Panc1 (cell line): Measurements from ENCODE around the gene CD300LF. TPM values are rescaled to one million over a fixed set of nuclear protein-coding genes. Genes with fewer than 3 reads are reported as not detected.

ENCODE experiments used
- ATAC-seq: fragments of 200-7000 bp; cut with Tn5 transposase; 2 replicates; pipeline ENCODE4 v1.9.1; 2020; ENCODE audit warnings: mild to moderate bottlenecking, moderate library complexity
- BruUV-seq: library from RNA; stranded (reverse); fragments of 400-500 nt; replicated peaks from 2 replicates; lab custom pipeline; 2021; lab: Mats Ljungman, UMichigan
- CTCF ChIA-PET: fragments of 300-600 bp; sonication (Branson Sonifier 250); formaldehyde crosslinking; loops from one replicate; lab custom pipeline; 2022; ENCODE audit warnings: antibody characterized with exemption; lab: Charles Lee
- POLR2A ChIA-PET: fragments of 300-600 bp; sonication (Branson Sonifier 250); formaldehyde crosslinking; loops from one replicate; lab custom pipeline; 2022; ENCODE audit warnings: antibody characterized with exemption; lab: Charles Lee
- DNase-seq: peaks from one replicate; pipeline ENCODE4 v3.0.0-alpha.2; 2010; ENCODE audit warnings: low read depth, low spot score
- H3K27ac ChIP-seq: 2 replicates; pipeline ENCODE4 v1.5.1; 2011; ENCODE audit warnings: mild to moderate bottlenecking, low read length, inconsistent platforms
- H3K27me3 ChIP-seq: fragments of 200-500 bp; sonication (Bioruptor generic); 2 replicates; pipeline ENCODE4 v1.6.0; 2014; ENCODE audit warnings: low read length, inconsistent platforms; ENCODE audit not compliant: control insufficient read depth, insufficient read depth
- H3K36me3 ChIP-seq: fragments of 200-500 bp; sonication (Bioruptor generic); 2 replicates; pipeline ENCODE4 v1.5.1; 2014; ENCODE audit warnings: inconsistent platforms, mild to moderate bottlenecking, low read length, moderate library complexity; ENCODE audit not compliant: control insufficient read depth, insufficient read depth
- H3K4me1 ChIP-seq: 2 replicates; pipeline ENCODE4 v1.5.1; 2011; ENCODE audit warnings: inconsistent platforms, mild to moderate bottlenecking, low read length, moderate library complexity; ENCODE audit not compliant: control insufficient read depth, insufficient read depth
- H3K4me3 ChIP-seq, 2 experiments: 2 replicates each; pipeline ENCODE4 v1.5.1; 2011 to 2012; ENCODE audit warnings: low read depth in 2 of 2, low read length in 2 of 2, mild to moderate bottlenecking in 2 of 2, inconsistent platforms in 1 of 2, moderate library complexity in 1 of 2
- H3K9me3 ChIP-seq: fragments of 200-500 bp; sonication (Bioruptor generic); 2 replicates; pipeline ENCODE4 v1.5.1; 2014; ENCODE audit warnings: low read depth, mild to moderate bottlenecking, inconsistent platforms, low read length, moderate library complexity; ENCODE audit not compliant: control insufficient read depth, insufficient read depth
- POLR2AphosphoS5 ChIP-seq: IDR thresholded peaks from 2 replicates; pipeline ENCODE4 v1.6.1; 2012; ENCODE audit warnings: mild to moderate bottlenecking, low read depth, low read length, moderate library complexity
- SIN3A ChIP-seq: IDR thresholded peaks from 2 replicates; pipeline ENCODE4 v1.6.1; 2012; ENCODE audit warnings: low read depth, mild to moderate bottlenecking, low read length, moderate library complexity, borderline replicate concordance; ENCODE audit not compliant: insufficient read depth
- TCF7L2 ChIP-seq: IDR thresholded peaks from 2 replicates; pipeline ENCODE4 v1.6.1; 2011; ENCODE audit warnings: mild to moderate bottlenecking, low read depth, low read length, inconsistent platforms
- in situ Hi-C: cut with HindIII; loops from 2 replicates; pipeline ENCODE4 v1.10.0; 2016; ENCODE audit warnings: low sequenced_read_pairs, low pct_unique_long_range_greater_than_20kb
- intact Hi-C: fragments of 100-400 bp; cut with micrococcal nuclease; formaldehyde crosslinking; loops from one replicate; pipeline ENCODE4 v1.10.0; 2022; ENCODE audit not compliant: unreplicated experiment
- total RNA-seq: library from RNA; stranded (reverse); gene quantifications from one replicate; pipeline ENCODE4 v1.2.1, GENCODE V29; 2021; ENCODE audit not compliant: unreplicated experiment
- TF ChIP-seq, protein P1 (sequence below): fragments of 450-650 bp; IDR thresholded peaks from 2 replicates; pipeline ENCODE4 v1.5.1; 2017; ENCODE audit warnings: mild to moderate bottlenecking
- TF ChIP-seq, protein P2 (sequence below), 2 experiments: IDR thresholded peaks; 2 replicates each; pipeline ENCODE4 v1.6.1; 2011 to 2012; ENCODE audit warnings: low read depth in 2 of 2, control low read depth in 1 of 2, low read length in 1 of 2, mild to moderate bottlenecking in 1 of 2, moderate library complexity in 1 of 2; ENCODE audit not compliant: insufficient read depth in 1 of 2

CD300LF gene
- total RNA-seq, 1 experiment from 2014 or later: not detected

DNA sequence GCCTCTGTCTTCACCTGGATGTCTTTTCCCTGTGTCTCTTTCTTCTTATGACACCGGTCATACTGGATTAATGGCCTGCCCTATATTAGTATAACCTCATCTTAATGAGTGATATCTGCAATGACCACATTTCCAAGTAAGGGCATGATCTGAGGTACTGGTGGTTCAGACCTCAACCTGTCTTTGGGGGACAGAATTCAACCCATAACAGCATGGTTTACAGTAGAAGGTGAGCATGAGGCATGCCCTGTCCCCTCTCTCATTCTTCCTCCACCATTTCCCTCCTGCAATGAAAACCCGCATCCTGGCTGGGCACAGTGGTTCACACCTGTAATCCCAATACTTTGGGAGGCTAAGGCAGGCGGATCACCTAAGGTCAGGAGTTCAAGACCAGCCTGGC lies 21.5 kb upstream of the CD300LF start:
- no TSS peak for BruUV-seq
- TF ChIP-seq, protein P1, sequence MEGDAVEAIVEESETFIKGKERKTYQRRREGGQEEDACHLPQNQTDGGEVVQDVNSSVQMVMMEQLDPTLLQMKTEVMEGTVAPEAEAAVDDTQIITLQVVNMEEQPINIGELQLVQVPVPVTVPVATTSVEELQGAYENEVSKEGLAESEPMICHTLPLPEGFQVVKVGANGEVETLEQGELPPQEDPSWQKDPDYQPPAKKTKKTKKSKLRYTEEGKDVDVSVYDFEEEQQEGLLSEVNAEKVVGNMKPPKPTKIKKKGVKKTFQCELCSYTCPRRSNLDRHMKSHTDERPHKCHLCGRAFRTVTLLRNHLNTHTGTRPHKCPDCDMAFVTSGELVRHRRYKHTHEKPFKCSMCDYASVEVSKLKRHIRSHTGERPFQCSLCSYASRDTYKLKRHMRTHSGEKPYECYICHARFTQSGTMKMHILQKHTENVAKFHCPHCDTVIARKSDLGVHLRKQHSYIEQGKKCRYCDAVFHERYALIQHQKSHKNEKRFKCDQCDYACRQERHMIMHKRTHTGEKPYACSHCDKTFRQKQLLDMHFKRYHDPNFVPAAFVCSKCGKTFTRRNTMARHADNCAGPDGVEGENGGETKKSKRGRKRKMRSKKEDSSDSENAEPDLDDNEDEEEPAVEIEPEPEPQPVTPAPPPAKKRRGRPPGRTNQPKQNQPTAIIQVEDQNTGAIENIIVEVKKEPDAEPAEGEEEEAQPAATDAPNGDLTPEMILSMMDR: no peak
- no peak for TF ChIP-seq POLR2AphosphoS5
- no peak for TF ChIP-seq SIN3A
- no peak for TF ChIP-seq TCF7L2
- TF ChIP-seq, protein P2, sequence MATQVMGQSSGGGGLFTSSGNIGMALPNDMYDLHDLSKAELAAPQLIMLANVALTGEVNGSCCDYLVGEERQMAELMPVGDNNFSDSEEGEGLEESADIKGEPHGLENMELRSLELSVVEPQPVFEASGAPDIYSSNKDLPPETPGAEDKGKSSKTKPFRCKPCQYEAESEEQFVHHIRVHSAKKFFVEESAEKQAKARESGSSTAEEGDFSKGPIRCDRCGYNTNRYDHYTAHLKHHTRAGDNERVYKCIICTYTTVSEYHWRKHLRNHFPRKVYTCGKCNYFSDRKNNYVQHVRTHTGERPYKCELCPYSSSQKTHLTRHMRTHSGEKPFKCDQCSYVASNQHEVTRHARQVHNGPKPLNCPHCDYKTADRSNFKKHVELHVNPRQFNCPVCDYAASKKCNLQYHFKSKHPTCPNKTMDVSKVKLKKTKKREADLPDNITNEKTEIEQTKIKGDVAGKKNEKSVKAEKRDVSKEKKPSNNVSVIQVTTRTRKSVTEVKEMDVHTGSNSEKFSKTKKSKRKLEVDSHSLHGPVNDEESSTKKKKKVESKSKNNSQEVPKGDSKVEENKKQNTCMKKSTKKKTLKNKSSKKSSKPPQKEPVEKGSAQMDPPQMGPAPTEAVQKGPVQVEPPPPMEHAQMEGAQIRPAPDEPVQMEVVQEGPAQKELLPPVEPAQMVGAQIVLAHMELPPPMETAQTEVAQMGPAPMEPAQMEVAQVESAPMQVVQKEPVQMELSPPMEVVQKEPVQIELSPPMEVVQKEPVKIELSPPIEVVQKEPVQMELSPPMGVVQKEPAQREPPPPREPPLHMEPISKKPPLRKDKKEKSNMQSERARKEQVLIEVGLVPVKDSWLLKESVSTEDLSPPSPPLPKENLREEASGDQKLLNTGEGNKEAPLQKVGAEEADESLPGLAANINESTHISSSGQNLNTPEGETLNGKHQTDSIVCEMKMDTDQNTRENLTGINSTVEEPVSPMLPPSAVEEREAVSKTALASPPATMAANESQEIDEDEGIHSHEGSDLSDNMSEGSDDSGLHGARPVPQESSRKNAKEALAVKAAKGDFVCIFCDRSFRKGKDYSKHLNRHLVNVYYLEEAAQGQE (IDR thresholded peaks at IDR 0.05; ENCODE audit: insufficient read depth in 1 of 2, low read depth in 2 of 2, low read length in 1 of 2): no peak
- Histone ChIP-seq H3K4me1 (peaks cover 7% of the 10 kb centered on the region), H3K36me3 (no peaks in the 10 kb centered on the region), H3K4me3 (no peak overlapping the region), H3K27ac (no peak overlapping the region), H3K27me3 (0 out of 2 replicates have a peak, but pooled peaks cover 3% of the 10 kb centered on the region), H3K9me3 (no peaks in the 10 kb centered on the region)
- DNase-seq (no peak), ATAC-seq (no peak)
- POLR2A ChIA-PET: no interaction called here
- in situ Hi-C loops (no loop called here), intact Hi-C loops (no loop called here)
- CTCF ChIA-PET: interaction anchor here (0.5 to 0.7 kb wide), 4 partner anchors 55 to 1768 kb away, joined by 3 to 11 read pairs (median 4); no protein-coding TSS in a partner anchor

DNA sequence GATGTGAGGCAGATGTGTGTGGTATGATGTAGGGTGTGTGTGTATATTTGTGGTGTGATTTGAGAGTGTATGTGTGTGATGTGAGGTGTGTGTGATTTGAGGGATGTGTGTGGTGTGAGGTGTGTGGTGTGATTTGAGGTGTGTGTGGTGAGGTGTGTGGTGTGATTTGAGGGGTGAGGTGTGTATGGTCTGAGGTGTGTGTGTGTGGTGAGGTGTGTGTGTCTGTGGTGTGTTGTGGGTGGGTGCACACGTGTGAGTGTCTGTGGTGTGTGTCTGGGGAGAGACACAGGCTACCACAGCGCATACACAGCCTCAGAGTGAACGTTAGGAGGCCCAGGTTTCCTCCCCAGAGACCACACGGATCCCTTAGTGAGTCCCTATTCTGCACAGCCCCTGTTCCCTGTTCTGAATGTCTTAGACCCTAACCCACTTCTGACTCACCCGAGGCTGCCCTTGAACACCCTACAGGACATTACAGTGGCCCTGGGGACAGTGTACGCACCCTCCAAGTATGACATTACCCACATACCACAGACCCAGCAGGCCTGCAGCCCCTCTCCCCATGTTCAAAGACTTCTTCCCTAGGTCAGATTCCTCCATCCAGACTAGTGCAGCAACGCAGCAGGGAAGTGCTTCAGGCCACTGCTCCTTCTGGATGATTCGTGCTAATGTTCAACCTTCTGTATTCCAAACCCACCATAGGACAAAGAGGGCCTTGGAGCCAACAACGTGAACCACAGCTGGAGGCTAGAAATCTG lies 20.8 kb upstream of the CD300LF start:
- peaks cover 7% of the 10 kb centered on the region for H3K4me1 ChIP-seq
- intact Hi-C loops: no loop called here
- CTCF ChIA-PET: no interaction called here

More for the DNA sequence above, 20.8 kb upstream of the CD300LF start:
- in situ Hi-C loops: no loop called here
- no TSS peak for BruUV-seq
- Histone ChIP-seq H3K27me3 (0 out of 2 replicates have a peak, but pooled peaks cover 3% of the 10 kb centered on the region), H3K27ac (no peak overlapping the region), H3K4me3 (no peak overlapping the region), H3K36me3 (no peaks in the 10 kb centered on the region), H3K9me3 (no peaks in the 10 kb centered on the region)
- no peak for TF ChIP-seq TCF7L2
- DNase-seq (no peak), ATAC-seq (no peak)
- POLR2A ChIA-PET: no interaction called here
